Activated CD8-positive, alpha-beta memory T cell treated with anti-CD3 and anti-CD28 coated beads for 4 hours (primary cell): Measurements from ENCODE around the gene DRAP1.
"Not testable (repeated sequence)": the region's sequence is repeated elsewhere in the genome, so short reads cannot be mapped to it uniquely, and the experiment has no call there.

Experiments used
- DNase-seq, 2 donors: peaks; one replicate each; pipeline ENCODE4 v3.0.0-alpha.2; 2020; ENCODE audit warnings: low read depth in 2 of 2

DRAP1 gene

DNA sequence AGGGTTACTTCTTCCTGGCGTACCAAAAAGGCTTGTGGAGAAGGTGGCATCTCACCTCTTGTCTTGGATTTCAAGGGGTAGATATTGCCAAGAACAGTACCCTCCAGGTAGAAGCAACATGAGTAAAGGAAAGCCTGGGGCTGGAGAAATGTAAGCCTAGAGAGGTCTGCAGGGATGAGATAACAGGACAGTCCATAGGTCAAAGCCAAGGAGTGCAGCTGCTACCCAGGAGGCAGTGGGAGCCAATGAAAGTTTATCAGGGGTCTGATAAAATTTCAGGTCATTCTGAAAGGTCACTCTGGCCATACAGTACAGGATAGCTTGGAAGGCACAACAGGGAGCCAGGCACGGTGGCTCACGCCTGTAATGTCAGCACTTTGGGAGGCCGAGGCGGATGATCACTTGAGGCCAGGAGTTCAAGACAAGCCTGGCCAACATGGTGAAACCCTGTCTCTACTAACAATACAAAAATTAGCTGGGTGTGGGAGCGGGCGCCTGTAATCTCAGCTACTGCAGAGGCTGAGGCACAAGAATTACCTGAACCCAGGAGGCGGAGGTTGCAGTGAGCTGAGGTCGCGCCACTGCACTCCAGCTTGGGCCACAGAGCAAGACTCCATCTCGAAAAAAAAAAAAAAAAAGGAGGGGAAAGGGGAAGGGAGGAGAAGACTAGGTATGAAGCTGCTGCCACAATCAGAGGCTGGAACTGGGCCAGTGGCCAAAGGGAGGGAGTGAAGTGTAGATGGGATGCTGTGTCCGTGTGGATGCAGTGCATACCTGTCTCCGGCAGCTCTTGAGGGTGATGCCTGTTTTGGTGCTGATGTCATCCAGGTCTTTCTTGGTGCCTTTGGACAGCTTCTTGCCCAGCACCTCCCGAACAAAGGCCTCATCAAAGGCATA lies 32.2 kb upstream of the DRAP1 start:
- no peak for DNase-seq

DNA sequence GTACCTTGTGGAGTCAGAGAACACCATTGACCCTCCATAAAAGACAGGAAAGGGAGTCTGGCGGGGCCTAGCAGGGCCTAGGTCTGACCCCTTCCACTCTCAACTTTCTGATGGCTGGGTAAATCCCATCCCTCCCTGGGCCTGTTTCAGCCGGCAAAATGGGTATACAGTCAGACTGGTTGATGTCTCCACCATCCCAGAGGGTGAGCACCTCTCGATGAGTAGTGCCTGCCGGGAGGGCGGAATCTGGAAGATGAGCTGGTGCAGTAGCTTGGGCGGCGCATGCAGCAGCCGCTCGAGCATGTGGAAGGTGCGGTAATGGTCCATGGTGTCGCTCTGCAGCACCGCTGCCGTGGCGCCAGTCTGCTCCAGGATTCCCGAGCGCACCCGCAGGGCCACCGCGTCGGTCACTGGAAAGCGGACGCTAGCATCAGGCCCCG lies 31.5 kb upstream of the DRAP1 start:
- DNase-seq: no peak

DNA sequence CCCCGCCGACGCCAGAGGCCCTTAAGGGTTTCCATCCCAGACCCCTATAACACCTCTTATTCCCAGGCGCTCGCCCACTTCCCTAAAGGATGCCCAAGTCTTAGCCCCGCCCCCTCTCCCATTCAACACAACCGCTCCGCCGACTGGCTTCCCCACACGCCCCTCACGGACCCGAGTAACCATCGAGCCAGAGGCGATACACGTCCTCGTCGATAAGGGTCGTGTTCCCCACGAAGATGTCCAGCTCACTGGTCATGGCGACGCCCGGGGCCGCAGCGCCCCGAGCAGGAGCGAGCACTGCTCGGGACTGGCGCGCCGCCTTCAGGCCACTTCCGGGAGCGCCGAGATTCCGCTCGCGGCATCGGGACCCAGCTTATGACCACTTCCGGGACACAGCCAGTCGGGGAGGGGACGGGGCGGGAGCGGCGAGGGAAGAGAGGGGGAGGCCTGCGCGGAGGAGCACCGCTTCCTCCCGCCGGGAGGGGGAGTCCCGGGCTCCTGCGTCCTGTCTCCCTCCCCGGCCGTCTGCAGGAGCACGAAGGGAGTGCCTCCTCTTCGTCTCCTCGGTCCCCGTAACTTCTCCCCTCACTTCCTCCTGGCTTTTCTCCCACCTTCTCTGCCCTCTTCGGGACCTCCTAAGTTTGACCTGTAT lies 30.9 kb upstream of the DRAP1 start, which contains the start of gene FIBP:
TSS of gene FIBP (minus strand) at position 309 of the 652 bp plus-strand sequence. CDS start at position 256, 53 bp downstream.
- DNase-seq: peak; percentile 91 to 93

DNA sequence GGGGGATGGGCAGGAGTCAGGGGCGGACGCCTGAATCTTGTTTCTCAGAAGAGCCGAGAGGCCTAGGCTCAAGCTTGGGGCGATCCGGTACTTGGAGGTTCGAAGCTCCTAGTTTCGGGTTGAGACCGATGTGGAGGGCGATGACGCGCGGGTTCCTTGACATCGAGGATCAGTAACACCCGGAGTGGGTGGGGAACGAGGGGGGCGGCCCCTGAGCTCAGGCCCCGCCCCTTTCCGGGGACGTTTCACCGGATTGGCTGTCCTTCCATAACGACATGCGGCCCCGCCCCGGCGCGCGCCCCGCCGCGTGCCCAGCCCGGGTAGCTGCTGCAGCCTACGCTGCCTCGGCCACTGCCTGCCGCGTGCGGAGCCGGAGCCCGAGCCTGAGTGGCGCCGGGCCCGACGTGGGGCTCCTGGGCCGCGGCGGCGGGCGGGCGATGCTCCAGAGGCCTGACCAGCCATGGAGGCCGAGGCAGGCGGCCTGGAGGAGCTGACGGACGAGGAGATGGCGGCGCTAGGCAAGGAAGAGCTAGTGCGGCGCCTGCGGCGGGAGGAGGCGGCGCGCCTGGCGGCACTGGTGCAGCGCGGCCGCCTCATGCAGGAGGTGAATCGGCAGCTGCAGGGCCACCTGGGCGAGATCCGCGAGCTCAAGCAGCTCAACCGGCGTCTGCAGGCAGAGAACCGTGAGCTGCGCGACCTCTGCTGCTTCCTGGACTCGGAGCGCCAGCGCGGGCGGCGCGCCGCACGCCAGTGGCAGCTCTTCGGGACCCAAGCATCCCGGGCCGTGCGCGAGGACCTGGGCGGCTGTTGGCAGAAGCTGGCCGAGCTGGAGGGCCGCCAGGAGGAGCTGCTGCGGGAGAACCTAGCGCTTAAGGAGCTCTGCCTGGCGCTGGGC lies 28.7 kb upstream of the DRAP1 start, which contains the start of gene CCDC85B:
TSS of gene CCDC85B (plus strand) at position 350 of the 895 bp plus-strand sequence. CDS start at position 461, 111 bp downstream.
- peak; percentile 97 for DNase-seq

- DNase-seq: no peak
Observed at GRCh38 chr11:65891219-65892136, 27.7 kb upstream of the DRAP1 start.

DNA sequence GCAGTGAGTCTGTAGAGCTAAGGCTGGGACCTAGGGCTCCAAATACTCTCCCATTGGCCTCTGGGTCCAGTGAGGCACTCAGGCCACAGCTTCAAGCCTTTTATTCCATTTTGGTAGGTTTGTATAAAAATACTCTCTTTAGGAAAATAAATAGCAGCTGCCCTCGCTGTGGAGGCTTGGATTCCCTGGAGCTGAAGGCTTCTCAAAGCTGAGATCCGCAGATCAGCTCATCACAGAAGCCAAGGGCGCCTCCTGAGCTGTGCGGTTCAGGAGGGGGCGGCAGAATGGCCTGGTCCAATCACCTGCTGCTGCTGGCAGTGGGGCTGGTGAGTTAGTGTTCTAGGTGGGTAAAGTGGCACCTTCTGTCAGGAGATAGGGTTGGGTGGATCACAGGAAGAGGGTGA lies 27.1 kb upstream of the DRAP1 start:
- DNase-seq: not testable (repeated sequence)

DNA sequence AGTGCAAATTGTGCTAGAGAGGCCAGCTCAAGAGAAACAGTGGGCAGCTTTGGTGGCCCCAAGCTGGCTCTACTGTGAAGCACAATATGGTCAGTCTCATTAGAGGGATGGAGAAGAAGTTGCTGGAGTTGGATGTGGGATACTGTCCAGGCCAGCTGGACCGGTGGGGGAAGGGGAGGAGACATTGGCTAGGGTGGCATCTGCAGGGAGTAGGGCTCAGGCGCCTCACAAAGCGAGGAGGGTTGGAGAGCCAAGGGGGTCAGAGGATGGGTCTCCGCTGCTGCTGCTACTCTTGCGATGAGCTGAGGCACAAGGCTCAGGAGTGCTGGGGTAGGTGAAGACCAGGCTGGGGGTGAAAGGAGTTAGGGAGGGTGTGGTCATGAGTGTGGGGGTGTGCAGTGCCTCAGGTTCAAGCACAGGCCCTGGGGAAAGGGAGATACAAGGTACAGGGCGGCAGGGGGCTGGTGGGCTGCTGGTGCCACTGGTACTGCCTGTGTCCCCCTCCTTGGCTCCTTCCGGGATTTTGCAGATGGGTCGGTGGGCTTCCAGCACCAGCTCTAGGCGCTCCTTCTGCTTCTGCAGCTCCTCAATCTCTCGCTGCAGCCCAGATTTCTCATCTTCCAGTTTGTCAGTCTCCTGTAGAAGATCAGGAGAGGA lies 26.4 kb upstream of the DRAP1 start:
- no peak for DNase-seq

GRCh38 chr11:65894034-65894591 lies 25.1 kb upstream of the DRAP1 start:
- DNase-seq: no peak

DNA sequence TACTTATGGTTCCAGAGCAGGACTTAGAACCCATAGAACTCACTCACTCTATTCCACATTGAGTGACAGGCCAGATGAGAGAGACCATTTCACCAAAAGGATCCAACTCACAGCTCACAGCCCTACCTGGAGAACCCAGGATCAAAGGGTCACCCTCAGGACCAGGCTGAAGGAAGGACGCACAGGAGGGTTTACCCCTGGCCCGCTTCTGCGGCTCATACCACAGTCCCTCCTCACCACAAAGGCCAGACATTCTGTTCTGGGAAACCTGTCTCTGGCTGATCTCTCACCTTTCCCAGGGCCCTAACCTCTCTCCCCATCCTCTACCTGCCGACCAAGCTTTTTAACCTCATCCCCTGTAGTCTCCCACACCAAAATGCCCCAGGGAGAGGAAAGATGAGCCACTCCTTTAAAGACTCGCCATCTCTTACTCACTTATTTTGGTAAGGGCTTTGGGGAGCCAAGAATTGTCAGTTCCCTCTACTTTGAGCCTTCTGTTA lies 23.7 kb upstream of the DRAP1 start:
- no peak for DNase-seq

- DNase-seq: no peak
Observed at GRCh38 chr11:65896034-65896999, 22.9 kb upstream of the DRAP1 start.

- no peak for DNase-seq
Observed at GRCh38 chr11:65897020-65897471, 22.2 kb upstream of the DRAP1 start.

DNA sequence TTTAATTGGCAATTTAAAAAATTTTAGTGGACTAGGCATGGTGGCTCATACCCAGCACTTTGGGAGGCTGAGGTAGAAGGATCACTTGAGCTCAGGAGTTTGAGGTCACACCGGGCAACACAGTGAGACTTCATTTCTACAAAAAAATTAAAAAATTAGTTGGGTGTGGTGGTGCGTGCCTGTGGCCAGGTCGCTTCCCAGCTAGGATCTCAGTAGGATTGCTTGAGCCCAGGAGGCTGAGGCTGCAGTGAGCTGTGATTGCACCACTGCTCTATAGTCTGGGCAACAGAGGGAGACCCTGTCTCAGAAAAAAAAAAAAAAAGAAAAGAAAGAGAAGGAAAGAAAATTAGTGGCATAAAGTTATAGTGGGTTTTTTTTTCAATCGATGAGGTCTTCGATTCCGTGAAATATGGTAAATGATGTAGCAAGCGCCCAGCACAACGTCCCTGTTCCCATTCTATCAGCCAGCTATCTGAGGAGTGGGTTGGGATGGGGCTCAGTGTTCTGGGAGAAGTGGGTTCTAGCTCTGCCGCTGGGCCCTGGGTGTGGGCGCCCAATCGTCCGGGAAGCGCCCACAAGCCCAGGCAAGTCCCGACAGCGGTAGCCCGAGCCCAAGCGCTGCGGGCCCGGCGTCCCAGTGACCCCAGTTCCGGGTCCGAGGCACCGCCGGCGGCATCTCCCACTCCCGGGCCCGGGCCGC lies 20.4 kb upstream of the DRAP1 start:
- DNase-seq: no peak

DNA sequence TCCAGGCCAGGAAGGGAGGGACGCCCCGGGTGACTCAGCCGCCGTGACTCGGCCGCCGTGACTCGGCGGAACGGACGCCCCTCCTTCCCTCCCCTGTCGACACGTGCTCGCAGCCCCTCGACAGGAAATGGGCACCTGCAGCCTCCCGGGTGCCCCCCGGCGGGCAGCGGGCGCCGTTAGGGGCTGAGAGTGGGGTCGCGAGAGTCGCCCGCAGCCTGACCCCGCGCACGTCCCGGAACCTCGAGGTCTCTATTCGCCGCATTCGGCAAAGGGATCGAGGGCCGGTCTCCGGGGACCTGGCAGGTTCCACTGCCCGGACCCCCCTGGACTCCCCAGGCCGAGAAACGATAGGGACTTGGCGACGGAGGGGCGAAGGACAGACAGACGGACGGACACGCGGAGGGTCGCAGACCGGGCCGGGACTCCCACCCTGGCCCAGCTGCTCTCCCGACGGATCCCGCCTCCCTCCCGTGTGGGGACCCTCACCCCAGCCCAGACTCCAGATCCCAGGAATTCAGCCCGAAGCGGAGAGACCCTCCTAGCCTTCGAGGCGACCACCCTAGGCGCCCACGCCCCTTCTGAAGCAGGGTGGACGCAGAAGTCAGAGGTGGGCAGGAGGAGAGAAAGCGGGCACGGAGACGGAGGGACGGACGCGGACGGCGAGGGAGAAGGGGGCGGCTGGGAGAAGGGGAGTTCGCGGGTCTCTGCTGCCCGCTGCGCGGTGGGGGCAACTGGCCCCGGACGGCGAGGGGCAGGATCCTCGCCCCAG lies 19.7 kb upstream of the DRAP1 start:
- peak; percentile 56 to 63 for DNase-seq

- peak; percentile 84 to 90 for DNase-seq
Observed at GRCh38 chr11:65900125-65900898, 18.9 kb upstream of the DRAP1 start, which contains the start of gene FOSL1. Gene FOSL1 (minus strand): TSS chr11:65900388. CDS start chr11:65900339, 49 bp downstream.

DNA sequence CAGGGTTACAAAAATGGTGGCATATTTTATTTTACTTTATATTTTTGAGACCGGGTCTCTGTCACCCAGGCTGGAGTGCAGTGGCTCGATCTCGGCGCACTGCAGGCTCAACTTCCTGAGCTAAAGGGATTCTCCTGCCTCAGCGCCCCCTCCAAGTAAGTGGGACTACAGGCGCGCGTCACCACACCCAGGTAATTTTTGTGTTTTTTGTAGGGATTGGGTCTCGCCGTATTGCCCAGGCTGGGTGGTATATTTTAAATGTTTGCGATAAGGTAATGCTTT lies 18.4 kb upstream of the DRAP1 start:
- DNase-seq: no peak

DNA sequence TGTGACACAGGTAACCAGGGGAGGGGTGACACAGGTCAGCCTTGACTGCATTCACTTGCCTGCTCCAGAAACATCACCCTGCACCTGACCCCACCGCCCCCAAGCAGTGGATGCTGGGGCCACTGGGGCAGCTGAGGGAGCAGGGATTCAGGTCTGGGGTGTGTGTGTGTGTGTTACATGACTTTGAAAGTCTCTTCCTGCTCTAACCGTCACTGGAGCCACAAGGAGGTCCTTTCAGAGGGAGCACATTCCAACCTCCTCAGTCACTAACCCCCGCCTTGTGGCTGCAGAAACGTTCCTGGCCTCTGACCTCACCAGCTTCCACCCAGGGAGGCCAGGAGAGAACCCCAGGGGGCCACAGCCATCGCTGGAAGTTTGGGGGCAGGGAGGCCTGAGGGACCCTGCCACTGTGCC lies 16.2 kb upstream of the DRAP1 start:
- DNase-seq: no peak
